Testis (tissue), 3 donors: ENCODE measurements around the gene DCST2. TPM values are rescaled to one million over a fixed set of nuclear protein-coding genes. Genes with fewer than 3 reads are reported as not detected.

Source experiments
- DNase-seq: peaks from one replicate; pipeline ENCODE4 v3.0.0-alpha.2; 2019
- H3K27ac ChIP-seq, 2 donors: fragments of 200-600 bp; sonication (generic); one replicate each; pipeline ENCODE4 v1.5.1; 2019
- H3K27me3 ChIP-seq: fragments of 200-600 bp; sonication (generic); one replicate; pipeline ENCODE4 v1.5.1; 2019
- H3K36me3 ChIP-seq: fragments of 200-600 bp; sonication (generic); one replicate; pipeline ENCODE4 v1.5.1; 2017; ENCODE audit warnings: low read depth; ENCODE audit errors: missing control alignments
- H3K4me1 ChIP-seq: fragments of 200-600 bp; sonication (generic); one replicate; pipeline ENCODE4 v1.5.1; 2019
- H3K4me3 ChIP-seq, 2 donors: fragments of 200-600 bp; sonication (generic); one replicate each; pipeline ENCODE4 v1.5.1; 2017 to 2019
- H3K9me3 ChIP-seq: fragments of 200-600 bp; sonication (generic); one replicate; pipeline ENCODE4 v1.5.1; 2017
- POLR2A ChIP-seq: fragments of 450-650 bp; IDR thresholded peaks from one replicate; pipeline ENCODE4 v1.6.1; 2017; ENCODE audit warnings: antibody characterized with exemption, mild to moderate bottlenecking, moderate library complexity
- WGBS, 2 donors: methylation state at CpG; one replicate each; pipeline ENCODE4 v1.1.5; 2018; 5-methylcytosine and 5-hydroxymethylcytosine counted together
- intact Hi-C: fragments of 100-400 bp; cut with DNase I; formaldehyde crosslinking; loops from one replicate; pipeline ENCODE4 v1.15.1; 2023; ENCODE audit warnings: low total_unique reads
- polyA plus RNA-seq: library from polyadenylated mRNA; stranded (reverse); fragments of 350-450 nt; fragmentation: Illumina TruSeq; extraction: RNeasy Lipid Tissue Mini Kit (QIAGEN cat#74804); gene quantifications from one replicate; pipeline ENCODE4 v1.2.3, GENCODE V29; 2014; ENCODE audit warnings: low read depth, low replicate concordance; ENCODE audit not compliant: insufficient read depth
- total RNA-seq, 2 donors: library from RNA; depleted of rRNA; stranded (reverse); fragments of >200 nt; gene quantifications; one replicate each; pipeline ENCODE4 v1.2.3, GENCODE V29; 2016
- TF ChIP-seq, protein P1 (sequence below), 3 experiments: fragments of 450-650 bp in 2 of 3; fragments of 200-600 bp in 1 of 3; sonication (generic) in 1 of 3; IDR thresholded peaks; one replicate each; pipeline ENCODE4 v1.5.1; 2016 to 2019; ENCODE audit warnings: antibody characterized with exemption in 3 of 3, mild to moderate bottlenecking in 2 of 3, moderate library complexity in 1 of 3

Gene DCST2
- total and polyA plus RNA-seq, 3 donors from 2014 or later, result 9.9 to 20.4 (median 14.4) TPM

- Histone ChIP-seq H3K9me3 (no peaks in the 10 kb centered on the region), H3K27ac (peak overlapping the region in 1 of 2 donors; percentile 98), H3K36me3 (no peaks in the 10 kb centered on the region), H3K4me1 (peaks cover 31% of the 10 kb centered on the region), H3K27me3 (no peaks in the 10 kb centered on the region), H3K4me3 (no peak overlapping the region)
- peak; percentile 39 for DNase-seq
- 64 to 71% methylated on average over 2 of the region's 2 CpGs for WGBS, 2 donors
- intact Hi-C loops, result no loop called here
- no peak for TF ChIP-seq POLR2A
- TF ChIP-seq, protein P1, sequence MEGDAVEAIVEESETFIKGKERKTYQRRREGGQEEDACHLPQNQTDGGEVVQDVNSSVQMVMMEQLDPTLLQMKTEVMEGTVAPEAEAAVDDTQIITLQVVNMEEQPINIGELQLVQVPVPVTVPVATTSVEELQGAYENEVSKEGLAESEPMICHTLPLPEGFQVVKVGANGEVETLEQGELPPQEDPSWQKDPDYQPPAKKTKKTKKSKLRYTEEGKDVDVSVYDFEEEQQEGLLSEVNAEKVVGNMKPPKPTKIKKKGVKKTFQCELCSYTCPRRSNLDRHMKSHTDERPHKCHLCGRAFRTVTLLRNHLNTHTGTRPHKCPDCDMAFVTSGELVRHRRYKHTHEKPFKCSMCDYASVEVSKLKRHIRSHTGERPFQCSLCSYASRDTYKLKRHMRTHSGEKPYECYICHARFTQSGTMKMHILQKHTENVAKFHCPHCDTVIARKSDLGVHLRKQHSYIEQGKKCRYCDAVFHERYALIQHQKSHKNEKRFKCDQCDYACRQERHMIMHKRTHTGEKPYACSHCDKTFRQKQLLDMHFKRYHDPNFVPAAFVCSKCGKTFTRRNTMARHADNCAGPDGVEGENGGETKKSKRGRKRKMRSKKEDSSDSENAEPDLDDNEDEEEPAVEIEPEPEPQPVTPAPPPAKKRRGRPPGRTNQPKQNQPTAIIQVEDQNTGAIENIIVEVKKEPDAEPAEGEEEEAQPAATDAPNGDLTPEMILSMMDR (IDR thresholded peaks at IDR 0.05), result no peak
Observed at GRCh38 chr1:155006601-155007101, 26.9 kb downstream of the DCST2 start.

GRCh38 chr1:155005076-155006011, 28.2 kb downstream of the DCST2 start:
- no peaks in the 10 kb centered on the region for H3K27me3 ChIP-seq
- H3K36me3 ChIP-seq, result no peaks in the 10 kb centered on the region
- peaks cover 20% of the 10 kb centered on the region for H3K4me1 ChIP-seq
- intact Hi-C loops, result no loop called here
- TF ChIP-seq, protein P1 (IDR thresholded peaks at IDR 0.05), result no peak
- TF ChIP-seq POLR2A, result no peak
- H3K27ac ChIP-seq, result peak overlapping the region; percentile 91 to 98
- no peak overlapping the region for H3K4me3 ChIP-seq
- WGBS, 2 donors, result 65 to 100% methylated on average over 2 to 17 of the region's 17 CpGs
- H3K9me3 ChIP-seq, result no peaks in the 10 kb centered on the region
- DNase-seq, result peak; percentile 45

DNA sequence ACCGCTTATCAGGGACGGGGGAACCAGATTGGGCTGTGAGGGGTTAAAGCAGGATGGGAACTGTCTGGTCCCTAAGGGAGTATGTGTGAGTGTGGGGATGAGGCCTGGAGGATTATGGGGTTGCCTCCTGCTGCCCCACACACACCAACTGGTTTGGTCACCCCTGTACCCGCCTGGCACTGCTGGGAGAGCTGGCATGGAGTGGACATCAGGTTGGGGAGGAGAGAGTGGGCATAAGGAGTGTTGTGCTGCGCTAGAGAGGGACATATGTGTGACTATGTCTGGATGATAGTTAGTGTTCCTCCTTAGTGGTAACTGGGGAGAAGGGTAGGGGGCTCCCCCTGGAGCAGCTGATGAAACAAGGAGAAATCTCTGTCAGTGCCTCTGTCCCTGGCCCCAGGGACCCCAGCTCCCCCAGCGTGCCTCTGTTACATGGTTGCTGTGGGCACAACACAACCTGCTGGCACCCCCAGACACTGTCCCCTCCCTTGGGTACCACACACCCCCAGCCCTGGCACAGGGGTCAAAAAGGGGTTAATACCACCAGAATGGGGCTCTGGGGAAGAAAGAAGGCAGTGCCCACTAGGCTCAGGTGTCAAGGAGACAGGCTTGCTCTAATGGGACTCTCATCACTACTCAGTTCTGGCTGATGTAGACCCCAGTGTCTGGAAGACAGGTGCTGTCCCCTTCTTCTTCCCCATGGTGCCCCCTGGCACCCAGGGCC, 29.1 kb downstream of the DCST2 start:
- H3K27me3 ChIP-seq, result no peaks in the 10 kb centered on the region
- H3K36me3 ChIP-seq, result no peaks in the 10 kb centered on the region
- peaks cover 28% of the 10 kb centered on the region for H3K4me1 ChIP-seq
- intact Hi-C loops, result no loop called here
- H3K9me3 ChIP-seq, result no peaks in the 10 kb centered on the region
- H3K27ac ChIP-seq, result peak overlapping the region; percentile 91 to 98
- peak overlapping the region; percentile 77 to 84 for H3K4me3 ChIP-seq
- TF ChIP-seq, protein P1 (IDR thresholded peaks at IDR 0.05), result no peak
- TF ChIP-seq POLR2A, result no peak
- no peak for DNase-seq
- WGBS, 2 donors, result 21 to 33% methylated on average over 4 to 5 of the region's 5 CpGs

DNA sequence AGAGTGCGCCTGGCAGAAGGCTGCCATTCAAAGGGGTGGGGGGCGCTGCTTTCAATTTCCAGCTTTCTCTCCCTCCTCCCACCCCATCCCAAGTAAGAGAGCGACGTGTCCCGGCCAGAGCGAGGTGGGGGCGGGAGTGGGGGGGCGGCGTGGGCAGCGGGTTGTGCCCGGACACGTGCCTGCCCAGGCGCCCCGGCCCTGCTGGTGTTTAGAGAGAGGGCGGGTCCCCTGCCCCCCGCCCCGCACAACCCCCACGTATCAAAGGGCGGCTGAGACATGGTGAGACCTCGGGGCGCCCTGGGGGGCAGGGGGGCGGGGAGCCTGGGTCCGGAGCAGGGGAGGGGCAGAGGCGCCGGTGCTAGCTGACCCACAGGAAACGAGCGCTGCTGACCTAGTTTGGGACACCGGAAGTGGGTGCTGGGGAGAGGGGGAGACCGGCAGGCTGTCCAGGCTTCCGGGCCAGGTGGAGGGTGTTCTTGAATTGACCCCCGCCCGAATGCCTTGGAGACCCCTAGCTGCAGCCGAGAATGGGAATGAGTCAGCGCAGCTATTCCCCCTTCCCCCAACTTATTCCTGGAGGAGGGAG, 29.7 kb downstream of the DCST2 start:
- H3K9me3 ChIP-seq, result no peaks in the 10 kb centered on the region
- no peaks in the 10 kb centered on the region for H3K27me3 ChIP-seq
- no peaks in the 10 kb centered on the region for H3K36me3 ChIP-seq
- intact Hi-C loops, result no loop called here
- H3K4me1 ChIP-seq, result peaks cover 35% of the 10 kb centered on the region
- TF ChIP-seq, protein P1 (IDR thresholded peaks at IDR 0.05), result no peak
- no peak for TF ChIP-seq POLR2A
- 0 to 1% methylated on average over 15 to 31 of the region's 34 CpGs for WGBS, 2 donors
- H3K4me3 ChIP-seq, result peak overlapping the region; percentile 77 to 84
- H3K27ac ChIP-seq, result peak overlapping the region; percentile 91 to 98
- DNase-seq, result peak; percentile 73
